ENCODE data around the gene RBBP9. TPM values are rescaled to one million over a fixed set of nuclear protein-coding genes. Genes with fewer than 3 reads are reported as not detected.

RBBP9 gene
- polyA plus RNA-seq, 1 donor from 2014 or later: 34.4 TPM

- Histone ChIP-seq H2AFZ (ENCODE audit: low read depth, low read length) (no peak overlapping the region), H3K27ac (ENCODE audit: low read length) (no peak overlapping the region), H3K9me3 (ENCODE audit: low read length) (no peaks in the 10 kb centered on the region), H3K4me3 (ENCODE audit: low read length) (no peak overlapping the region), H3F3A (ENCODE audit: insufficient read depth, low read length, poor library complexity, severe bottlenecking) (no peaks in the 10 kb centered on the region), H3K79me2 (replicated peaks; ENCODE audit: insufficient read depth, low read length) (no peaks in the 10 kb centered on the region), H3K27me3 (ENCODE audit: insufficient read depth, low read depth, low read length) (no peaks in the 10 kb centered on the region), H3K9ac (ENCODE audit: low read length) (no peak overlapping the region), H4K20me1 (ENCODE audit: insufficient read depth) (no peaks in the 10 kb centered on the region), H3K36me3 (ENCODE audit: insufficient read depth, low read length) (no peaks in the 10 kb centered on the region), H3K9me2 (ENCODE audit: insufficient read depth, low read length) (no peaks in the 10 kb centered on the region), H3K4me2 (ENCODE audit: low read length) (no peak overlapping the region)
- TF ChIP-seq MXI1 (conservative IDR thresholded peaks at IDR 0.05; ENCODE audit: poor library complexity, severe bottlenecking): no peak
- TF ChIP-seq, protein P1, sequence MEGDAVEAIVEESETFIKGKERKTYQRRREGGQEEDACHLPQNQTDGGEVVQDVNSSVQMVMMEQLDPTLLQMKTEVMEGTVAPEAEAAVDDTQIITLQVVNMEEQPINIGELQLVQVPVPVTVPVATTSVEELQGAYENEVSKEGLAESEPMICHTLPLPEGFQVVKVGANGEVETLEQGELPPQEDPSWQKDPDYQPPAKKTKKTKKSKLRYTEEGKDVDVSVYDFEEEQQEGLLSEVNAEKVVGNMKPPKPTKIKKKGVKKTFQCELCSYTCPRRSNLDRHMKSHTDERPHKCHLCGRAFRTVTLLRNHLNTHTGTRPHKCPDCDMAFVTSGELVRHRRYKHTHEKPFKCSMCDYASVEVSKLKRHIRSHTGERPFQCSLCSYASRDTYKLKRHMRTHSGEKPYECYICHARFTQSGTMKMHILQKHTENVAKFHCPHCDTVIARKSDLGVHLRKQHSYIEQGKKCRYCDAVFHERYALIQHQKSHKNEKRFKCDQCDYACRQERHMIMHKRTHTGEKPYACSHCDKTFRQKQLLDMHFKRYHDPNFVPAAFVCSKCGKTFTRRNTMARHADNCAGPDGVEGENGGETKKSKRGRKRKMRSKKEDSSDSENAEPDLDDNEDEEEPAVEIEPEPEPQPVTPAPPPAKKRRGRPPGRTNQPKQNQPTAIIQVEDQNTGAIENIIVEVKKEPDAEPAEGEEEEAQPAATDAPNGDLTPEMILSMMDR (IDR thresholded peaks at IDR 0.05; ENCODE audit: poor library complexity, severe bottlenecking): no peak
- no peak for TF ChIP-seq TAF1 (IDR thresholded peaks at IDR 0.05; ENCODE audit: low read depth)
- TF ChIP-seq, protein P2, sequence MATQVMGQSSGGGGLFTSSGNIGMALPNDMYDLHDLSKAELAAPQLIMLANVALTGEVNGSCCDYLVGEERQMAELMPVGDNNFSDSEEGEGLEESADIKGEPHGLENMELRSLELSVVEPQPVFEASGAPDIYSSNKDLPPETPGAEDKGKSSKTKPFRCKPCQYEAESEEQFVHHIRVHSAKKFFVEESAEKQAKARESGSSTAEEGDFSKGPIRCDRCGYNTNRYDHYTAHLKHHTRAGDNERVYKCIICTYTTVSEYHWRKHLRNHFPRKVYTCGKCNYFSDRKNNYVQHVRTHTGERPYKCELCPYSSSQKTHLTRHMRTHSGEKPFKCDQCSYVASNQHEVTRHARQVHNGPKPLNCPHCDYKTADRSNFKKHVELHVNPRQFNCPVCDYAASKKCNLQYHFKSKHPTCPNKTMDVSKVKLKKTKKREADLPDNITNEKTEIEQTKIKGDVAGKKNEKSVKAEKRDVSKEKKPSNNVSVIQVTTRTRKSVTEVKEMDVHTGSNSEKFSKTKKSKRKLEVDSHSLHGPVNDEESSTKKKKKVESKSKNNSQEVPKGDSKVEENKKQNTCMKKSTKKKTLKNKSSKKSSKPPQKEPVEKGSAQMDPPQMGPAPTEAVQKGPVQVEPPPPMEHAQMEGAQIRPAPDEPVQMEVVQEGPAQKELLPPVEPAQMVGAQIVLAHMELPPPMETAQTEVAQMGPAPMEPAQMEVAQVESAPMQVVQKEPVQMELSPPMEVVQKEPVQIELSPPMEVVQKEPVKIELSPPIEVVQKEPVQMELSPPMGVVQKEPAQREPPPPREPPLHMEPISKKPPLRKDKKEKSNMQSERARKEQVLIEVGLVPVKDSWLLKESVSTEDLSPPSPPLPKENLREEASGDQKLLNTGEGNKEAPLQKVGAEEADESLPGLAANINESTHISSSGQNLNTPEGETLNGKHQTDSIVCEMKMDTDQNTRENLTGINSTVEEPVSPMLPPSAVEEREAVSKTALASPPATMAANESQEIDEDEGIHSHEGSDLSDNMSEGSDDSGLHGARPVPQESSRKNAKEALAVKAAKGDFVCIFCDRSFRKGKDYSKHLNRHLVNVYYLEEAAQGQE (IDR thresholded peaks at IDR 0.05; ENCODE audit: borderline replicate concordance): no peak
- no peak for TF ChIP-seq RAD21 (conservative IDR thresholded peaks at IDR 0.05)
These were observed 56.6 kb downstream of the RBBP9 start for GRCh38 chr20:18440403-18440802.

DNA sequence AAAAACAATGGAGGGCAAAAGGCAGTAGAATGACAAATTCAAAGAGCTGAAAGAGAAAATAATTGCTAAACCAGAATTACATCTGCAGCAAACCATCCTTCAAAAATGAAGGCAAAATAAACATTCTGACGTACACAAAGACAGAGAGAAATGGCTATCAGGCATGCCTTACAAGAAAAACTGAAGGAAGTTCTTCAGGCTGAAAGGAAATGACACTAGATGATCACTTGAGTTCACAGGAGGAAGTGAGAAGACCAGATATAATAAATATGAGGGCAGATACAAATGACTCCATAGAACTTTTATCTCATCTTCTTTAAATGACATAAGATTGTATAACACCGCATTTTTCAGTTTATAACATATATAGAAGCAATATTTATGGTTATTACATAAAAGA, 60.2 kb downstream of the RBBP9 start:
- H3K9me2 ChIP-seq (ENCODE audit: insufficient read depth, low read length): no peaks in the 10 kb centered on the region
- H4K20me1 ChIP-seq (ENCODE audit: insufficient read depth): no peaks in the 10 kb centered on the region
- no peak overlapping the region for H2AFZ ChIP-seq (ENCODE audit: low read depth, low read length)
- H3K4me3 ChIP-seq (ENCODE audit: low read length): no peak overlapping the region
- no peaks in the 10 kb centered on the region for H3K9me3 ChIP-seq (ENCODE audit: low read length)
- no peaks in the 10 kb centered on the region for H3F3A ChIP-seq (ENCODE audit: insufficient read depth, low read length, poor library complexity, severe bottlenecking)
- H3K4me2 ChIP-seq (ENCODE audit: low read length): no peak overlapping the region
- H3K27ac ChIP-seq (ENCODE audit: low read length): no peak overlapping the region
- no peaks in the 10 kb centered on the region for H3K36me3 ChIP-seq (ENCODE audit: insufficient read depth, low read length)
- TF ChIP-seq EZH2 (IDR thresholded peaks at IDR 0.05; ENCODE audit: borderline replicate concordance, insufficient read depth, low read length, poor library complexity, severe bottlenecking): no peak
- TF ChIP-seq RAD21 (conservative IDR thresholded peaks at IDR 0.05): no peak
- TF ChIP-seq, protein P1 (IDR thresholded peaks at IDR 0.05; ENCODE audit: poor library complexity, severe bottlenecking): no peak
- TF ChIP-seq SMC3 (conservative IDR thresholded peaks at IDR 0.05; ENCODE audit: poor library complexity): no peak
- no peak for TF ChIP-seq TAF1 (IDR thresholded peaks at IDR 0.05; ENCODE audit: low read depth)
- TF ChIP-seq, protein P2 (IDR thresholded peaks at IDR 0.05; ENCODE audit: borderline replicate concordance): no peak
- no peaks in the 10 kb centered on the region for H3K79me2 ChIP-seq (replicated peaks; ENCODE audit: insufficient read depth, low read length)
- no peaks in the 10 kb centered on the region for H3K27me3 ChIP-seq (ENCODE audit: insufficient read depth, low read depth, low read length)
- no peak overlapping the region for H3K9ac ChIP-seq (ENCODE audit: low read length)
